ENCODE results near the gene HS3ST3A1. TPM values are rescaled to one million over a fixed set of nuclear protein-coding genes. Genes with fewer than 3 reads are reported as not detected.
"Not testable (repeated sequence)": the region's sequence is repeated elsewhere in the genome, so short reads cannot be mapped to it uniquely, and the experiment has no call there.

The HS3ST3A1 gene
- total and polyA plus RNA-seq, 8 donors = 0.56 to 10.7 (median 1.8) TPM; not detected in 1

DNA sequence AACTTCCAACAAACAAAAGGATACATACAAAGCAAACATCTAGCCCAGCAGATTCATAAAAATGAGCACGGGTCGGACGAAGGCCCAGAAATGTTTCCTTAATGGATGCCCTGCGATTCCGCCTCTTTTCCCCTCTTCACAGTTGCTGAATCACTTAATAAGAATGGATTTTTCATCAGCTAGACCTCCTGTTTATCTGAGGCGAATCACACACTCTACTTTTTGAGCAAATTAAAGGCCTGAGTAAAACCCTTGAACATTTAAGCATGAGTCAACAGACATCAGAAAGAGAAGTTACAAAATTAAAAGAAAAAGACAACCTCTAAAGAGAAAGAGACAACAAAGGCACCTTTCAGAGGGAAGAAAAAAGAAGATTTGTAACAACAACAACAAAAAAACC lies 44.7 kb downstream of the HS3ST3A1 start:
- TF ChIP-seq POLR2AphosphoS5 (IDR thresholded peaks at IDR 0.05) (no peak), POLR2A (IDR thresholded peaks at IDR 0.05) (no peak), EP300 (IDR thresholded peaks at IDR 0.05) (no peak)
- TF ChIP-seq, protein P1, sequence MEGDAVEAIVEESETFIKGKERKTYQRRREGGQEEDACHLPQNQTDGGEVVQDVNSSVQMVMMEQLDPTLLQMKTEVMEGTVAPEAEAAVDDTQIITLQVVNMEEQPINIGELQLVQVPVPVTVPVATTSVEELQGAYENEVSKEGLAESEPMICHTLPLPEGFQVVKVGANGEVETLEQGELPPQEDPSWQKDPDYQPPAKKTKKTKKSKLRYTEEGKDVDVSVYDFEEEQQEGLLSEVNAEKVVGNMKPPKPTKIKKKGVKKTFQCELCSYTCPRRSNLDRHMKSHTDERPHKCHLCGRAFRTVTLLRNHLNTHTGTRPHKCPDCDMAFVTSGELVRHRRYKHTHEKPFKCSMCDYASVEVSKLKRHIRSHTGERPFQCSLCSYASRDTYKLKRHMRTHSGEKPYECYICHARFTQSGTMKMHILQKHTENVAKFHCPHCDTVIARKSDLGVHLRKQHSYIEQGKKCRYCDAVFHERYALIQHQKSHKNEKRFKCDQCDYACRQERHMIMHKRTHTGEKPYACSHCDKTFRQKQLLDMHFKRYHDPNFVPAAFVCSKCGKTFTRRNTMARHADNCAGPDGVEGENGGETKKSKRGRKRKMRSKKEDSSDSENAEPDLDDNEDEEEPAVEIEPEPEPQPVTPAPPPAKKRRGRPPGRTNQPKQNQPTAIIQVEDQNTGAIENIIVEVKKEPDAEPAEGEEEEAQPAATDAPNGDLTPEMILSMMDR (IDR thresholded peaks at IDR 0.05) = no peak
- 86 to 90% (median 87%) methylated on average over 6 of the region's 6 CpGs for WGBS, 5 donors

DNA sequence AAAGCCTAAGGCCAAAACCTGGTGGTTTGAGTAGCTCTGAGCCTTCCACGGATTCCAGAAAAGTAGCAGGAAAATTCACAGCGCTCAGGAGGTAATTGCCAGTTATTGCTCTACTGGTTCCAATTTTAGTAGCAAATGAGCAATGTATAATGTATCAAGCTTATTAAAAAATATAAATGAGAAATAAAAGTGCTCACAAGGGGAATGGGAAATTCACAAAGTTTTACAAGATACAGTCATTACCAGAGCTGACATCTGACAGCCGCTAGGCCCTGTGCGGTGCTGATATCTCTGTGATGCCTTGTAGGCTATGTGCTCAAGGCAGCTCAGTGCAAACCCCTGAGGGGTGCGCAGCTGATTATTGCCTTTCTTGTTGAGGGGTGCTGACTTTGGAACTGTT lies 47.5 kb downstream of the HS3ST3A1 start:
- Histone ChIP-seq H3K4me3 (no peak overlapping the region), H3K4me1 (no peaks in the 10 kb centered on the region), H3K9me3 (peaks cover 0 to 8% (median 3%) of the 10 kb centered on the region in 4 donors), H3K27me3 (no peaks in the 10 kb centered on the region), H3K27ac (no peak overlapping the region), H3K36me3 (no peaks in the 10 kb centered on the region)
- intact Hi-C loops (cut with DNase I; ENCODE audit: low total_unique reads) = no loop called here
- no peak for DNase-seq
- WGBS, 5 donors = 90 to 97% (median 94%) methylated on average over 5 of the region's 5 CpGs
- TF ChIP-seq POLR2AphosphoS5 (IDR thresholded peaks at IDR 0.05) (no peak), EP300 (IDR thresholded peaks at IDR 0.05) (no peak), POLR2A (IDR thresholded peaks at IDR 0.05) (no peak)
- TF ChIP-seq, protein P1 (IDR thresholded peaks at IDR 0.05) = no peak

More for the DNA sequence above, 44.7 kb downstream of the HS3ST3A1 start:
- intact Hi-C loops (cut with DNase I; ENCODE audit: low total_unique reads) = no loop called here
- H3K27ac ChIP-seq = no peak overlapping the region
- no peaks in the 10 kb centered on the region for H3K27me3 ChIP-seq
- no peak for DNase-seq
- no peaks in the 10 kb centered on the region for H3K36me3 ChIP-seq
- no peaks in the 10 kb centered on the region for H3K4me1 ChIP-seq
- no peaks in the 10 kb centered on the region for H3K9me3 ChIP-seq
- no peak overlapping the region for H3K4me3 ChIP-seq

DNA sequence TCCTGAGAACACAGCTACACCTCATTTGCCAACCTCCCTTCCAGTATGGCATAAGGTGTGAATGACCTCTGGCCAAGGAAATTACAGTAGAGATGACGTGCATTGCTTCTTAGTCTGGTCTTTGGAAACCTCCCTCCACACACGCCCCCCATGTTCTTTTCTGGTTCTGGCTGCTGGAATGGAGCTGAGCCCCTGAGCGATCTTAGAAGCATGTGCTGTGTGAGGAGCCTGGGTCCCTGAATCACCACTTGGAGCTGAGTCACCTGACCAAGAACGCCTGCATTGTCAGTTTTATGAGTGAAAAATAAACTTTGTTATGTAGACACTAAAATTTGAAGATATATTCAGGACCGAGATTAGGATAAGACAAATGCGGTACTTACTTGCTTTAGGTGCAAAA lies 51.4 kb downstream of the HS3ST3A1 start:
- intact Hi-C loops (cut with DNase I; ENCODE audit: low total_unique reads) = no loop called here
- no peak for TF ChIP-seq POLR2AphosphoS5 (IDR thresholded peaks at IDR 0.05)
- no peak for TF ChIP-seq EP300 (IDR thresholded peaks at IDR 0.05)
- TF ChIP-seq POLR2A (IDR thresholded peaks at IDR 0.05) = no peak
- TF ChIP-seq, protein P1 (IDR thresholded peaks at IDR 0.05) = no peak
- Histone ChIP-seq H3K4me3 (no peak overlapping the region), H3K27ac (no peak overlapping the region), H3K9me3 (peaks cover 0 to 8% (median 3%) of the 10 kb centered on the region in 4 donors), H3K27me3 (no peaks in the 10 kb centered on the region), H3K4me1 (no peaks in the 10 kb centered on the region), H3K36me3 (no peaks in the 10 kb centered on the region)
- WGBS, 5 donors = 86 to 92% (median 88%) methylated on average over 6 of the region's 6 CpGs
- DNase-seq = no peak

DNA sequence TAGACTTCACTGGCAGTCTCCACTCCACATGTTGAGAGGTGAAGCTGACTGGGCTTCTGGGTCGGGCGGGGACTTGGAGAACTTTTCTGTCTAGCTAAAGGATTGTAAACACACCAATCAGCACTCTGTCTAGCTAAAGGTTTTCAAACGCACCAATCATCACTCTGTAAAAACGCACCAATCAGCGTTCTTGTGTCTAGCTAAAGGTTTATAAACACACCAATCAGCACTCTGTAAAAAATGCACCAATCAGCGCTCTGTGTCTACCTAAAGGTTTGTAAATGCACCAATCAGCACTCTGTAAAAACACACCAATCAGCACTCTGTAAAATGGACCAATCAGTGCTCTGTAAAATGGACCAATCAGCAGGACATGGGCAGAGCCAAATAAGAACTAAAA lies 53.2 kb downstream of the HS3ST3A1 start:
- H3K4me3 ChIP-seq; H3K36me3 ChIP-seq; DNase-seq; H3K27me3 ChIP-seq; H3K4me1 ChIP-seq; intact Hi-C loops (cut with DNase I; ENCODE audit: low total_unique reads); H3K27ac ChIP-seq; H3K9me3 ChIP-seq: not testable (repeated sequence)
- WGBS, 5 donors = 81 to 94% (median 88%) methylated on average over 6 of the region's 6 CpGs

DNA sequence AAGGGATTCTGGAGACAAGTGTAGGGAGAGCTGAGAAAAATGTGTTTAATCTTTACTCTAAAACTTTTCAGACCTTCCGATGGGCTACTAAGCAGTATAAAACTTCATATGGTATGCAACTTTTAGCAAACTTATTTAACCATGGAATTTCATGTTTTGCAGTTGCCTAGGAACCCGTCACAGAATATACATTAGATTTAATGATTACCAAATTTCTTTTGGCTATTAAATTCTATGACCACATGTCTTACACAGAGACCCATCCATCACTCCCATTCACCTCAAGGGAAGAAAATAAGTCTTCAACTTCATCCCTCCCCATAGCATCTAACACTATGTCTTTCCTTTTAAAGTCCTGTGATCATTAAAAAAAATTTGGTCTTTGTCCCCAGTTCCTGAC lies 54.9 kb downstream of the HS3ST3A1 start:
- WGBS, 5 donors = 87 to 94% (median 91%) methylated on average over 2 of the region's 2 CpGs
- no peak for DNase-seq
- no peak overlapping the region for H3K27ac ChIP-seq
- intact Hi-C loops (cut with DNase I; ENCODE audit: low total_unique reads) = no loop called here
- H3K9me3 ChIP-seq = peaks cover 0 to 8% (median 3%) of the 10 kb centered on the region in 4 donors
- TF ChIP-seq, protein P1 (IDR thresholded peaks at IDR 0.05) = no peak
- TF ChIP-seq POLR2AphosphoS5 (IDR thresholded peaks at IDR 0.05) (no peak), EP300 (IDR thresholded peaks at IDR 0.05) (no peak), POLR2A (IDR thresholded peaks at IDR 0.05) (no peak)
- H3K27me3 ChIP-seq = no peaks in the 10 kb centered on the region
- no peak overlapping the region for H3K4me3 ChIP-seq
- no peaks in the 10 kb centered on the region for H3K36me3 ChIP-seq
- no peaks in the 10 kb centered on the region for H3K4me1 ChIP-seq
